LNCAP (cell line): ENCODE measurements around the gene CKAP5.

Source experiments
- CTCF ChIP-seq: fragments of 450-650 bp; IDR thresholded peaks from 2 replicates; pipeline ENCODE4 v1.5.1; 2017; ENCODE audit warnings: mild to moderate bottlenecking

The CKAP5 gene

GRCh38 chr11:46743693-46744339 lies 102.3 kb downstream of the CKAP5 start:
- TF ChIP-seq CTCF = no peak

- TF ChIP-seq CTCF = no peak
Observed at GRCh38 chr11:46743043-46743442, 103.0 kb downstream of the CKAP5 start.

GRCh38 chr11:46741600-46742484 lies 104.2 kb downstream of the CKAP5 start:
- TF ChIP-seq CTCF = no peak

- TF ChIP-seq CTCF = no peak
Observed at GRCh38 chr11:46738887-46739286, 107.2 kb downstream of the CKAP5 start.

- no peak for TF ChIP-seq CTCF
Observed at GRCh38 chr11:46737699-46738098, 108.4 kb downstream of the CKAP5 start.

GRCh38 chr11:46736615-46737014 lies 109.5 kb downstream of the CKAP5 start:
- no peak for TF ChIP-seq CTCF

- no peak for TF ChIP-seq CTCF
Observed at GRCh38 chr11:46736146-46736545, 109.9 kb downstream of the CKAP5 start.
